H1 (cell line): ENCODE measurements around the gene FRMD3. TPM values are rescaled to one million over a fixed set of nuclear protein-coding genes. Genes with fewer than 3 reads are reported as not detected.

Source experiments
- CTCF ChIA-PET: fragments of 300-600 bp; sonication (Branson Sonifier 250); formaldehyde crosslinking; loops from one replicate; lab custom pipeline; 2021; ENCODE audit not compliant: partially characterized antibody; lab: Charles Lee
- POLR2A ChIA-PET: fragments of 300-600 bp; sonication (Branson Sonifier 250); formaldehyde crosslinking; loops from one replicate; lab custom pipeline; 2021; ENCODE audit warnings: inconsistent platforms; ENCODE audit not compliant: partially characterized antibody; lab: Charles Lee
- DNase-seq, 2 experiments: peaks; one replicate each; pipeline versions ENCODE4 v3.0.0 to v3.0.0-alpha.2; 2010 to 2022; ENCODE audit warnings: low spot score in 2 of 2, low read depth in 1 of 2, mixed read lengths in 1 of 2
- FAIRE-seq: peaks from 2 replicates; lab custom pipeline; 2011; peaks lifted over from hg19 to GRCh38; lab: Jason Lieb, UNC
- H2AFZ ChIP-seq: 2 replicates; pipeline ENCODE4 v1.8.1; 2012; ENCODE audit warnings: low read length, inconsistent platforms
- H2AK5ac ChIP-seq: 2 replicates; pipeline ENCODE4 v1.6.1; 2013; ENCODE audit warnings: low read depth, low read length
- H2BK120ac ChIP-seq: replicated peaks from 2 replicates; pipeline ENCODE3; 2013; ENCODE audit warnings: low read depth, low read length, inconsistent platforms
- H2BK12ac ChIP-seq: 2 replicates; pipeline ENCODE4 v1.6.1; 2013; ENCODE audit warnings: low read depth, low read length
- H2BK15ac ChIP-seq: 2 replicates; pipeline ENCODE4 v1.6.1; 2013; ENCODE audit warnings: low read length
- H2BK20ac ChIP-seq: 2 replicates; pipeline ENCODE4 v1.6.1; 2013; ENCODE audit warnings: low read length
- H2BK5ac ChIP-seq: 2 replicates; pipeline ENCODE4 v1.6.1; 2013; ENCODE audit warnings: low read depth, low read length
- H3K14ac ChIP-seq: 2 replicates; pipeline ENCODE4 v1.6.1; 2013; ENCODE audit warnings: inconsistent platforms; ENCODE audit not compliant: insufficient read length
- H3K18ac ChIP-seq: 2 replicates; pipeline ENCODE4 v1.6.1; 2013; ENCODE audit warnings: low read length; ENCODE audit errors: extremely low read depth
- H3K23ac ChIP-seq: 2 replicates; pipeline ENCODE4 v1.6.1; 2013; ENCODE audit warnings: inconsistent platforms; ENCODE audit not compliant: insufficient read length
- H3K23me2 ChIP-seq: 2 replicates; pipeline ENCODE4 v1.6.1; 2013; ENCODE audit warnings: low read depth, low read length
- H3K27ac ChIP-seq: 2 replicates; pipeline ENCODE4 v1.6.1; 2011; ENCODE audit warnings: low read depth, low read length, inconsistent platforms
- H3K27me3 ChIP-seq, 4 experiments: replicated peaks in 1 of 4; 1 replicate in 1 of 4; 2 replicates in 3 of 4; pipeline versions ENCODE4 v1.6.1 to v1.8.1; 2011 to 2013; ENCODE audit warnings: low read length in 3 of 4, mild to moderate bottlenecking in 3 of 4, inconsistent platforms in 2 of 4, mixed read lengths in 2 of 4, moderate library complexity in 1 of 4; ENCODE audit not compliant: control insufficient read depth in 3 of 4, insufficient read depth in 3 of 4; ENCODE audit errors: extremely low read depth in 1 of 4
- H3K36me3 ChIP-seq, 4 experiments: 2 replicates each; pipeline versions ENCODE4 v1.6.1 to v1.8.1; 2011 to 2013; ENCODE audit warnings: mild to moderate bottlenecking in 4 of 4, low read length in 3 of 4, moderate library complexity in 2 of 4, control low read depth in 1 of 4, inconsistent platforms in 1 of 4; ENCODE audit not compliant: insufficient read depth in 4 of 4, control insufficient read depth in 2 of 4
- H3K4ac ChIP-seq: replicated peaks from 2 replicates; pipeline ENCODE3; 2013; ENCODE audit warnings: low read length, low read depth, mixed read lengths, inconsistent platforms; ENCODE audit not compliant: insufficient read length
- H3K4me1 ChIP-seq, 4 experiments: replicated peaks in 1 of 4; 1 replicate in 1 of 4; 2 replicates in 3 of 4; pipeline versions ENCODE4 v1.6.1 to v1.8.1; 2011 to 2013; ENCODE audit warnings: low read length in 3 of 4, inconsistent platforms in 2 of 4, mixed read lengths in 1 of 4; ENCODE audit not compliant: insufficient read depth in 4 of 4, control insufficient read depth in 3 of 4
- H3K4me2 ChIP-seq, 2 experiments: 2 replicates each; pipeline versions ENCODE4 v1.6.1 to v1.8.1; 2011 to 2013; ENCODE audit warnings: low read depth in 2 of 2, low read length in 2 of 2, control low read depth in 1 of 2, inconsistent platforms in 1 of 2, mild to moderate bottlenecking in 1 of 2; ENCODE audit not compliant: insufficient read depth in 1 of 2
- H3K4me3 ChIP-seq, 4 experiments: fragments of 200-600, 300-600 bp in 1 of 4; sonication (generic), shearing (Covaris generic), sonication (Bioruptor Twin) in 1 of 4; 2 replicates each; pipeline versions ENCODE4 v1.5.1 to v1.8.1; 2011 to 2016; ENCODE audit warnings: low read length in 4 of 4, low read depth in 3 of 4, control low read depth in 2 of 4, inconsistent platforms in 2 of 4, mild to moderate bottlenecking in 2 of 4, mixed read lengths in 1 of 4, moderate library complexity in 1 of 4; ENCODE audit not compliant: insufficient read depth in 2 of 4; ENCODE audit errors: extremely low read depth in 1 of 4
- H3K56ac ChIP-seq: replicated peaks from 2 replicates; pipeline ENCODE3; 2013; ENCODE audit warnings: low read depth, mild to moderate bottlenecking, mixed read lengths, low read length, inconsistent platforms; ENCODE audit not compliant: insufficient read length
- H3K79me1 ChIP-seq: 2 replicates; pipeline ENCODE4 v1.6.1; 2013; ENCODE audit warnings: low read depth, low read length, control low read depth
- H3K79me2 ChIP-seq, 2 experiments: 2 replicates each; pipeline versions ENCODE4 v1.6.1 to v1.8.1; 2012 to 2013; ENCODE audit warnings: low read length in 2 of 2, mild to moderate bottlenecking in 2 of 2, inconsistent platforms in 1 of 2; ENCODE audit not compliant: insufficient read depth in 2 of 2, control insufficient read depth in 1 of 2
- H3K9ac ChIP-seq, 4 experiments: replicated peaks in 1 of 4; 1 replicate in 1 of 4; 2 replicates in 3 of 4; pipeline versions ENCODE4 v1.6.1 to v1.8.1; 2011 to 2013; ENCODE audit warnings: low read depth in 3 of 4, low read length in 3 of 4, control low read depth in 2 of 4, mild to moderate bottlenecking in 2 of 4, moderate library complexity in 2 of 4, inconsistent platforms in 1 of 4; ENCODE audit errors: extremely low read depth in 1 of 4
- H3K9me3 ChIP-seq, 2 experiments: 2 replicates each; pipeline versions ENCODE4 v1.6.1 to v1.8.1; 2012 to 2013; ENCODE audit warnings: mild to moderate bottlenecking in 2 of 2, moderate library complexity in 2 of 2, control low read depth in 1 of 2, inconsistent platforms in 1 of 2, low read depth in 1 of 2, low read length in 1 of 2, mixed read lengths in 1 of 2; ENCODE audit not compliant: insufficient read depth in 2 of 2
- H4K20me1 ChIP-seq, 2 experiments: replicated peaks in 1 of 2; 2 replicates each; pipeline versions ENCODE3 to v1.8.1; 2011 to 2013; ENCODE audit warnings: inconsistent platforms in 2 of 2, low read length in 2 of 2, mild to moderate bottlenecking in 1 of 2; ENCODE audit not compliant: insufficient read depth in 2 of 2, control insufficient read depth in 1 of 2
- H4K5ac ChIP-seq: 2 replicates; pipeline ENCODE4 v1.6.1; 2013; ENCODE audit warnings: low read length, low read depth, mixed read lengths, inconsistent platforms; ENCODE audit not compliant: insufficient read length
- H4K8ac ChIP-seq: 2 replicates; pipeline ENCODE4 v1.8.0; 2013; ENCODE audit warnings: mild to moderate bottlenecking, moderate library complexity, low read length, inconsistent platforms; ENCODE audit not compliant: insufficient read depth; ENCODE audit errors: extremely low read depth
- H4K91ac ChIP-seq: replicated peaks from 2 replicates; pipeline ENCODE3; 2013; ENCODE audit warnings: low read length, mixed read lengths, inconsistent platforms; ENCODE audit not compliant: insufficient read length
- CTBP2 ChIP-seq: IDR thresholded peaks from 2 replicates; pipeline ENCODE4 v1.7.0; 2011; ENCODE audit warnings: borderline replicate concordance, mild to moderate bottlenecking, moderate library complexity, mixed read lengths, low read length; ENCODE audit not compliant: insufficient read depth, insufficient read length
- POLR2AphosphoS5 ChIP-seq: IDR thresholded peaks from 2 replicates; pipeline ENCODE4 v1.6.1; 2011; ENCODE audit warnings: low read depth, low read length
- polyA plus RNA-seq, 7 experiments: library from polyadenylated mRNA; depleted of rRNA in 3 of 7; stranded (reverse) in 5 of 7; unstranded in 2 of 7; fragments of >200 nt in 5 of 7; fragments of 200-250 nt in 2 of 7; gene quantifications; 1 replicate in 5 of 7; 2 replicates in 1 of 7; 4 replicates in 1 of 7; pipeline versions ENCODE4 v1.2.1 to v1.2.3, GENCODE V29; 2011 to 2013; ENCODE audit warnings: missing spikeins in 2 of 7, mixed read lengths in 2 of 7
- total RNA-seq: library from RNA; stranded (reverse); fragmentation: NEBNext Ultra II Directional; extraction: Animal tissue kit (Norgen Biotek cat#: 25700); gene quantifications from 2 replicates; pipeline ENCODE4 v1.2.1, GENCODE V29; 2021

Gene FRMD3
- total and polyA plus RNA-seq, 2 of the 8 experiments (the other 6 are each of a cell fraction or from before 2014, with no cell fraction given) = 0.15 to 1.4 TPM

GRCh38 chr9:83379045-83379444 lies 159.2 kb downstream of the FRMD3 start:
- Histone ChIP-seq H3K79me1 (no peaks in the 10 kb centered on the region), H3K36me3 (no peaks in the 10 kb centered on the region), H4K91ac (no peak overlapping the region), H3K27ac (no peak overlapping the region), H2BK5ac (no peak overlapping the region), H3K23me2 (no peaks in the 10 kb centered on the region), H3K9ac (no peak overlapping the region), H3K56ac (no peak overlapping the region), H2AK5ac (no peak overlapping the region), H3K4me2 (no peak overlapping the region), H3K9me3 (no peaks in the 10 kb centered on the region), H2BK20ac (no peak overlapping the region), H3K18ac (no peak overlapping the region), H2AFZ (no peak overlapping the region), H2BK12ac (no peak overlapping the region), H3K4me1 (no peaks in the 10 kb centered on the region), H3K4ac (no peak overlapping the region), H3K23ac (no peak overlapping the region), H4K20me1 (no peaks in the 10 kb centered on the region), H4K8ac (no peak overlapping the region), H2BK15ac (no peak overlapping the region), H3K27me3 (no peaks in the 10 kb centered on the region), H4K5ac (no peak overlapping the region), H3K79me2 (no peaks in the 10 kb centered on the region), H3K14ac (no peak overlapping the region), H2BK120ac (no peak overlapping the region), H3K4me3 (no peak overlapping the region)
- CTCF ChIA-PET = interaction anchor here (1.0 kb wide), 1 partner anchor 69 kb away, joined by 4 read pairs; no protein-coding TSS in a partner anchor
- DNase-seq (no peak), FAIRE-seq (no peak)
- TF ChIP-seq POLR2AphosphoS5 (no peak), CTBP2 (no peak)
- POLR2A ChIA-PET = no interaction called here
